Measurements from ENCODE around the gene FAM89A.

GRCh38 chr1:231013391-231014015, 26.6 kb downstream of the FAM89A start:
- TF ChIP-seq CTCF (IDR thresholded peaks at IDR 0.05) = no peak
- no peak for TF ChIP-seq EZH2 (IDR thresholded peaks at IDR 0.05; ENCODE audit: borderline replicate concordance, insufficient read depth, low read depth, low read length, poor library complexity, severe bottlenecking)

Data from B cell (primary cell).